ENCODE data around the gene SMCO3.

Gene SMCO3

DNA sequence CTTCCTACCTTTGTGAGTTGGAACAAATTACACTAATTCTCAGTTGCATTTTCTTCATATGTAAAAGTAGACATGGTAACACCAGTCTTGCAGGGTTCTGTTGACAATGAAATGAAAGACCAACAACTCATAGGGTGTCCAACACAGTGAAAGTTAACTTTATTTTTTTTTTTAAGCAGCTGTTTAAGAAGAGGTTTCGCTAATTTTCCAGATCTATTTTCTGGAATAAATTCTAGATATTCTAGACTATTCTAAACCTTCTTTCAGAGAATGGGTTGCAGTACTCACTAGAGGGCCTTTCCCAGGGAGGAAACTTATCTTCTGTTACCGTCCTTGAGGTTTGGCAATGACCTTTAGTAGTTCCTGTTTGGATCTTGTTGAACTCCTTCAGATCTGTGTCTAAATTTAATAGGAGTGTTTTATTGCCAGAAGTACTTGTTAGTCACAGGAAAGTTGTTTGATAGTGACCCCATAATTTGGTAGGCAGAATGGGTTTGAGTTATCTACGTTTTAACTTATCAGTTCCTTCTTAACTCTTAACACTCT is 32.1 kb upstream of the SMCO3 start:
- ATAC-seq = no peak
- TF ChIP-seq ZC3H10 (CRISPR knock-in tag; IDR thresholded peaks at IDR 0.05) = no peak
- 0 out of 2 replicates have a peak, but pooled peaks have one; percentile 40 for TF ChIP-seq CSDC2 (CRISPR knock-in tag; IDR thresholded peaks at IDR 0.05)
- TF ChIP-seq ZNF70 (CRISPR knock-in tag; IDR thresholded peaks at IDR 0.05) = no peak

DNA sequence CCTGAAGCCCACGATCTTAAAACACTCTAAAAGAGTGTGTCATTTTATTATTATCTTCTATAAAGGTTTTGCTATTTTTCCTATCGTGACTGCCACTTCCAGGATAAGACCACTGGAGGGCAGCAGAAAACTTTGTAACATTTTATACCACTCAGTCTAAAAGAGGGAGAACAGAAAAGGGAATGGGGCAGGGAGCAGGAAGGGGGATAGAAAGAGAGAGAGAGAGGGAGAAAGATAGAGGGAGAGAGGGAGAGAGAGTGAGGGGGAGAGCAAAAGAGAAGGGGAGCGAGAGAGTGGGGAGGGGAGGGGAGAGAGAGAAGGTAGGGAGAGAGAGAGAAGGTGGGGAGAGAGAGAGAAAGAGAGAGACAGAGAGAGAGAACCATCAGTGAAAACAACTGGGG is 31.4 kb upstream of the SMCO3 start:
- ATAC-seq = peak; percentile 77
- TF ChIP-seq PPARA (CRISPR knock-in tag; IDR thresholded peaks at IDR 0.05; ENCODE audit: borderline replicate concordance) (no peak), OSR1 (CRISPR knock-in tag; IDR thresholded peaks at IDR 0.05) (no peak), ZNF70 (CRISPR knock-in tag; IDR thresholded peaks at IDR 0.05) (no peak), PATZ1 (CRISPR knock-in tag; IDR thresholded peaks at IDR 0.05; ENCODE audit: borderline replicate concordance) (no peak), GLIS3 (CRISPR knock-in tag; IDR thresholded peaks at IDR 0.05) (no peak), ESRRG (CRISPR knock-in tag; IDR thresholded peaks at IDR 0.05) (no peak), TOX (CRISPR knock-in tag; IDR thresholded peaks at IDR 0.05; ENCODE audit: borderline replicate concordance) (no peak), ZFP30 (CRISPR knock-in tag; IDR thresholded peaks at IDR 0.05) (no peak), RARB (CRISPR knock-in tag; IDR thresholded peaks at IDR 0.05) (no peak), ARNTL (CRISPR knock-in tag; IDR thresholded peaks at IDR 0.05; ENCODE audit: borderline replicate concordance, low read depth) (no peak), ISL1 (CRISPR knock-in tag; IDR thresholded peaks at IDR 0.05) (no peak), BACH2 (CRISPR knock-in tag; IDR thresholded peaks at IDR 0.05; ENCODE audit: borderline replicate concordance) (no peak), TCF4 (CRISPR knock-in tag; IDR thresholded peaks at IDR 0.05; ENCODE audit: borderline replicate concordance) (no peak), CREB5 (CRISPR knock-in tag; IDR thresholded peaks at IDR 0.05; ENCODE audit: low read depth) (no peak), ZC3H10 (CRISPR knock-in tag; IDR thresholded peaks at IDR 0.05) (no peak), ZNF8 (CRISPR knock-in tag; IDR thresholded peaks at IDR 0.05) (no peak), CSDC2 (CRISPR knock-in tag; IDR thresholded peaks at IDR 0.05) (no peak)
- TF ChIP-seq, protein P1, sequence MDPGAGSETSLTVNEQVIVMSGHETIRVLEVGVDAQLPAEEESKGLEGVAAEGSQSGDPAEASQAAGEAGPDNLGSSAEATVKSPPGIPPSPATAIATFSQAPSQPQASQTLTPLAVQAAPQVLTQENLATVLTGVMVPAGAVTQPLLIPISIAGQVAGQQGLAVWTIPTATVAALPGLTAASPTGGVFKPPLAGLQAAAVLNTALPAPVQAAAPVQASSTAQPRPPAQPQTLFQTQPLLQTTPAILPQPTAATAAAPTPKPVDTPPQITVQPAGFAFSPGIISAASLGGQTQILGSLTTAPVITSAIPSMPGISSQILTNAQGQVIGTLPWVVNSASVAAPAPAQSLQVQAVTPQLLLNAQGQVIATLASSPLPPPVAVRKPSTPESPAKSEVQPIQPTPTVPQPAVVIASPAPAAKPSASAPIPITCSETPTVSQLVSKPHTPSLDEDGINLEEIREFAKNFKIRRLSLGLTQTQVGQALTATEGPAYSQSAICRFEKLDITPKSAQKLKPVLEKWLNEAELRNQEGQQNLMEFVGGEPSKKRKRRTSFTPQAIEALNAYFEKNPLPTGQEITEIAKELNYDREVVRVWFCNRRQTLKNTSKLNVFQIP (CRISPR knock-in tag; IDR thresholded peaks at IDR 0.05; ENCODE audit: borderline replicate concordance, low read depth) = no peak
- TF ChIP-seq, protein P2, sequence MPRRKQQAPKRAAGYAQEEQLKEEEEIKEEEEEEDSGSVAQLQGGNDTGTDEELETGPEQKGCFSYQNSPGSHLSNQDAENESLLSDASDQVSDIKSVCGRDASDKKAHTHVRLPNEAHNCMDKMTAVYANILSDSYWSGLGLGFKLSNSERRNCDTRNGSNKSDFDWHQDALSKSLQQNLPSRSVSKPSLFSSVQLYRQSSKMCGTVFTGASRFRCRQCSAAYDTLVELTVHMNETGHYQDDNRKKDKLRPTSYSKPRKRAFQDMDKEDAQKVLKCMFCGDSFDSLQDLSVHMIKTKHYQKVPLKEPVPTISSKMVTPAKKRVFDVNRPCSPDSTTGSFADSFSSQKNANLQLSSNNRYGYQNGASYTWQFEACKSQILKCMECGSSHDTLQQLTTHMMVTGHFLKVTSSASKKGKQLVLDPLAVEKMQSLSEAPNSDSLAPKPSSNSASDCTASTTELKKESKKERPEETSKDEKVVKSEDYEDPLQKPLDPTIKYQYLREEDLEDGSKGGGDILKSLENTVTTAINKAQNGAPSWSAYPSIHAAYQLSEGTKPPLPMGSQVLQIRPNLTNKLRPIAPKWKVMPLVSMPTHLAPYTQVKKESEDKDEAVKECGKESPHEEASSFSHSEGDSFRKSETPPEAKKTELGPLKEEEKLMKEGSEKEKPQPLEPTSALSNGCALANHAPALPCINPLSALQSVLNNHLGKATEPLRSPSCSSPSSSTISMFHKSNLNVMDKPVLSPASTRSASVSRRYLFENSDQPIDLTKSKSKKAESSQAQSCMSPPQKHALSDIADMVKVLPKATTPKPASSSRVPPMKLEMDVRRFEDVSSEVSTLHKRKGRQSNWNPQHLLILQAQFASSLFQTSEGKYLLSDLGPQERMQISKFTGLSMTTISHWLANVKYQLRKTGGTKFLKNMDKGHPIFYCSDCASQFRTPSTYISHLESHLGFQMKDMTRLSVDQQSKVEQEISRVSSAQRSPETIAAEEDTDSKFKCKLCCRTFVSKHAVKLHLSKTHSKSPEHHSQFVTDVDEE (CRISPR knock-in tag; IDR thresholded peaks at IDR 0.05) = no peak
- TF ChIP-seq, protein P3, sequence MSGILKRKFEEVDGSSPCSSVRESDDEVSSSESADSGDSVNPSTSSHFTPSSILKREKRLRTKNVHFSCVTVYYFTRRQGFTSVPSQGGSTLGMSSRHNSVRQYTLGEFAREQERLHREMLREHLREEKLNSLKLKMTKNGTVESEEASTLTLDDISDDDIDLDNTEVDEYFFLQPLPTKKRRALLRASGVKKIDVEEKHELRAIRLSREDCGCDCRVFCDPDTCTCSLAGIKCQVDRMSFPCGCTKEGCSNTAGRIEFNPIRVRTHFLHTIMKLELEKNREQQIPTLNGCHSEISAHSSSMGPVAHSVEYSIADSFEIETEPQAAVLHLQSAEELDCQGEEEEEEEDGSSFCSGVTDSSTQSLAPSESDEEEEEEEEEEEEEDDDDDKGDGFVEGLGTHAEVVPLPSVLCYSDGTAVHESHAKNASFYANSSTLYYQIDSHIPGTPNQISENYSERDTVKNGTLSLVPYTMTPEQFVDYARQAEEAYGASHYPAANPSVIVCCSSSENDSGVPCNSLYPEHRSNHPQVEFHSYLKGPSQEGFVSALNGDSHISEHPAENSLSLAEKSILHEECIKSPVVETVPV (CRISPR knock-in tag; IDR thresholded peaks at IDR 0.05) = no peak

DNA sequence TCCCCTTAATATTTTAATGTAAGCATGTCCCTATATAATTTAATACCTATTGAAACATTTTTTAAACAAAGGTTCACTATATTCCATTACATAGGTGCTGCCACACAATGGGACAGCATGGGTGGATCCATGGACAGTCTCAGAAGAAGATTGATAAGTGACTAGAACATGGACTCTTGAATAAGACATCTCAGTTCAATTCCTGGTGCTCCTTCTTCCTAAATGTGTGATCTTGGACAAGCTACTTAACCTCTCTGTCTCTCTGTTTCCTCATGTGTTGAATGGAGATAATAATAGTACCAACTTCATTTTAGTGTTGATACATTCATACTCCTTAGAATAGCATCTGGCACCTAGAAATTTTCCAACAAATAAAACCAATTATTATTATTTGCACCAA is 30.4 kb upstream of the SMCO3 start:
- ATAC-seq = no peak
- TF ChIP-seq ZC3H10 (CRISPR knock-in tag; IDR thresholded peaks at IDR 0.05) = no peak
- TF ChIP-seq OSR1 (CRISPR knock-in tag; IDR thresholded peaks at IDR 0.05) = no peak
- no peak for TF ChIP-seq BACH2 (CRISPR knock-in tag; IDR thresholded peaks at IDR 0.05; ENCODE audit: borderline replicate concordance)
- TF ChIP-seq, protein P2 (CRISPR knock-in tag; IDR thresholded peaks at IDR 0.05) = no peak
- TF ChIP-seq ISL1 (CRISPR knock-in tag; IDR thresholded peaks at IDR 0.05) = no peak
- TF ChIP-seq GLIS3 (CRISPR knock-in tag; IDR thresholded peaks at IDR 0.05) = no peak
- TF ChIP-seq ZFP3 (CRISPR knock-in tag; IDR thresholded peaks at IDR 0.05) = no peak
- TF ChIP-seq, protein P3 (CRISPR knock-in tag; IDR thresholded peaks at IDR 0.05) = no peak
- no peak for TF ChIP-seq ZNF8 (CRISPR knock-in tag; IDR thresholded peaks at IDR 0.05)
- TF ChIP-seq CSDC2 (CRISPR knock-in tag; IDR thresholded peaks at IDR 0.05) = no peak
- no peak for TF ChIP-seq CREB5 (CRISPR knock-in tag; IDR thresholded peaks at IDR 0.05; ENCODE audit: low read depth)
- TF ChIP-seq RARB (CRISPR knock-in tag; IDR thresholded peaks at IDR 0.05) = no peak
- TF ChIP-seq PPARA (CRISPR knock-in tag; IDR thresholded peaks at IDR 0.05; ENCODE audit: borderline replicate concordance) = no peak
- no peak for TF ChIP-seq ZNF70 (CRISPR knock-in tag; IDR thresholded peaks at IDR 0.05)
